CD4-positive, alpha-beta T cell treated with Interleukin-6 at 100 ng/mL for 8 hours (primary cell): Measurements from ENCODE around the gene ACBD6.

ENCODE experiments used
- DNase-seq: peaks from one replicate; pipeline ENCODE4 v3.0.0-alpha.2; 2020; ENCODE audit warnings: mixed read lengths, low spot score

Gene ACBD6

GRCh38 chr1:180241716-180242544 lies 260.4 kb downstream of the ACBD6 start:
- DNase-seq = no peak

GRCh38 chr1:180239145-180240096 lies 263.0 kb downstream of the ACBD6 start:
- no peak for DNase-seq

GRCh38 chr1:180238675-180239074 lies 263.7 kb downstream of the ACBD6 start:
- DNase-seq = no peak
